DND-41 (cell line): ENCODE measurements around the gene PHLDB2.

Source experiments
- EZH2 ChIP-seq: IDR thresholded peaks from 3 replicates; pipeline ENCODE4 v1.6.1; 2012; ENCODE audit warnings: borderline replicate concordance, low read depth, mild to moderate bottlenecking, moderate library complexity, low read length, inconsistent platforms; ENCODE audit not compliant: severe bottlenecking
- TF ChIP-seq, protein P1 (sequence below): IDR thresholded peaks from 2 replicates; pipeline ENCODE4 v1.5.1; 2012; ENCODE audit warnings: borderline replicate concordance, low read length, moderate library complexity, mild to moderate bottlenecking; ENCODE audit not compliant: poor library complexity, severe bottlenecking; ENCODE audit errors: extremely low read depth

DNA sequence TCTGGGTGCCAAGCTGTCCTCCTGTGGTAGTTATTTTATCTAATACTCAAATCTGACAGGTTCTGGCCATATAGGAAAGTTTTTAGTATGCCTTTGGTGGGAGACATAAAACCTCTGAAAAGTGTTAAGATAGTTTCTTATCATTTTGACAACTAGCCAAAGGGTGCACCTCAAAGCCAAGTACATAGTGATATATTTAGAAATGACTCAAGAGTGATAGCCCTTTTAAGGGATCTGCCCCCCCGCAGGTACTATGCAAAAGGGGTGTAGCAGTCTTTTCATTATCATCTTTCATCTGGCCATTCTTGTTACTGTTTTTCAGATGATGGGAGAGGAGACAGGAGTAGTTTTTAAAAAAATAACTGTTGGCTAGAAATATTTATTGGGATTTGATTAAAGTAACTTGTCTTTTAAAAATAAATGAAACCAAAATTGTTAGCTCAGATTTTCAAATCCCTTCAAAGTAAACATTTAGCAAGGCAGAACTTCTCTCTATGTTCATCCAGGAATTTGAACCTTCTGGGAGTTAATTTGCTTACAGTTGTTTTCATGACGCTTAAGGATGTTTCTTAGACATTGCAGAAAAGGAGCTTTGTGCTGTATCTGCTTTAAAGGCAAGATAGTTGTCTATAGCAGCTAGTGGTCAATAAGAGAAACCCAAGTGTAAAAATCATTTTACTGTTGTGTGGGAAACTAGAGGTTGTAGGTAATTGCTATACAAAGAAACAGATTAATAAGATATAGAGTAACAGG is 5.1 kb downstream of the PHLDB2 start:
- TF ChIP-seq, protein P1, sequence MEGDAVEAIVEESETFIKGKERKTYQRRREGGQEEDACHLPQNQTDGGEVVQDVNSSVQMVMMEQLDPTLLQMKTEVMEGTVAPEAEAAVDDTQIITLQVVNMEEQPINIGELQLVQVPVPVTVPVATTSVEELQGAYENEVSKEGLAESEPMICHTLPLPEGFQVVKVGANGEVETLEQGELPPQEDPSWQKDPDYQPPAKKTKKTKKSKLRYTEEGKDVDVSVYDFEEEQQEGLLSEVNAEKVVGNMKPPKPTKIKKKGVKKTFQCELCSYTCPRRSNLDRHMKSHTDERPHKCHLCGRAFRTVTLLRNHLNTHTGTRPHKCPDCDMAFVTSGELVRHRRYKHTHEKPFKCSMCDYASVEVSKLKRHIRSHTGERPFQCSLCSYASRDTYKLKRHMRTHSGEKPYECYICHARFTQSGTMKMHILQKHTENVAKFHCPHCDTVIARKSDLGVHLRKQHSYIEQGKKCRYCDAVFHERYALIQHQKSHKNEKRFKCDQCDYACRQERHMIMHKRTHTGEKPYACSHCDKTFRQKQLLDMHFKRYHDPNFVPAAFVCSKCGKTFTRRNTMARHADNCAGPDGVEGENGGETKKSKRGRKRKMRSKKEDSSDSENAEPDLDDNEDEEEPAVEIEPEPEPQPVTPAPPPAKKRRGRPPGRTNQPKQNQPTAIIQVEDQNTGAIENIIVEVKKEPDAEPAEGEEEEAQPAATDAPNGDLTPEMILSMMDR, result no peak
- no peak for TF ChIP-seq EZH2
